GM12892 (cell line): ENCODE results near the gene TRIM9.
"Not testable (repeated sequence)": the region's sequence is repeated elsewhere in the genome, so short reads cannot be mapped to it uniquely, and the experiment has no call there.

Experiments used
- POLR2A ChIP-seq: IDR thresholded peaks from 2 replicates; pipeline ENCODE4 v1.6.1; 2011; ENCODE audit warnings: low read depth, low read length, control low read depth
- POLR2AphosphoS5 ChIP-seq: IDR thresholded peaks from 2 replicates; pipeline ENCODE4 v1.6.1; 2011; ENCODE audit warnings: low read depth, low read length, control low read depth

GRCh38 chr14:50994158-50994557 is 100.7 kb downstream of the TRIM9 start:
- TF ChIP-seq POLR2AphosphoS5, POLR2A: not testable (repeated sequence)
